ENCODE data around the gene ATP5MC3.

The ATP5MC3 gene

GRCh38 chr2:175181877-175182308, 383 bp upstream of the ATP5MC3 start:
- Mint-ChIP-seq H3K27me3 (ENCODE audit: low read depth) (no peaks in the 10 kb centered on the region), H3K27ac (peak overlapping the region; percentile 89), H3K4me3 (peak overlapping the region; percentile 85), H3K9me3 (peaks cover 10% of the 10 kb centered on the region), H3K4me1 (ENCODE audit: low read depth) (peaks cover 16% of the 10 kb centered on the region), H3K36me3 (ENCODE audit: low read depth) (peaks cover 36% of the 10 kb centered on the region)
- DNase-seq (ENCODE audit: low spot score): no peak

DNA sequence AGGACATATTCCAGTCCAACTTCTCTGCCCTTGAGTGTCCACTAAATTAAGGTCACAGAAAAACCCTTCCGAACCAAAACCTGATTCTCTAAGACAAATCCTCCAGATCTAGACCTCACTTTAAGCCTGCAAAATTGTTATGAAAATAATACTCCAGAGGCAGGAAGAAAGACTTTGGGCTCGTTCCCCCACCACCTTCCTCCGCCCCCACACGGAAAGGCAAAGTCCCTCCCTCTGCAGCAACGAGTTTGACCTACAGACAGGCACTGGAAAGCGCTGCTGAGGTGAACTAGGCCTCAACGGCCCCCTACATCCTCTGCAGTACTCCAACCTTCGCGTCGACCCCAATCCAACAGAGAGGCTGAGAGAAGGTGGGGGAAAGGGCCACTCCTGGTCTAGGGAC, 808 bp downstream of the ATP5MC3 start:
- peak; percentile 62 for DNase-seq (ENCODE audit: low spot score)
- H3K9me3 Mint-ChIP-seq: peaks cover 10% of the 10 kb centered on the region
- peak overlapping the region; percentile 85 for H3K4me3 Mint-ChIP-seq
- no peaks in the 10 kb centered on the region for H3K27me3 Mint-ChIP-seq (ENCODE audit: low read depth)
- H3K27ac Mint-ChIP-seq: peak overlapping the region; percentile 89
- H3K4me1 Mint-ChIP-seq (ENCODE audit: low read depth): peaks cover 21% of the 10 kb centered on the region
- H3K36me3 Mint-ChIP-seq (ENCODE audit: low read depth): peaks cover 43% of the 10 kb centered on the region

DNA sequence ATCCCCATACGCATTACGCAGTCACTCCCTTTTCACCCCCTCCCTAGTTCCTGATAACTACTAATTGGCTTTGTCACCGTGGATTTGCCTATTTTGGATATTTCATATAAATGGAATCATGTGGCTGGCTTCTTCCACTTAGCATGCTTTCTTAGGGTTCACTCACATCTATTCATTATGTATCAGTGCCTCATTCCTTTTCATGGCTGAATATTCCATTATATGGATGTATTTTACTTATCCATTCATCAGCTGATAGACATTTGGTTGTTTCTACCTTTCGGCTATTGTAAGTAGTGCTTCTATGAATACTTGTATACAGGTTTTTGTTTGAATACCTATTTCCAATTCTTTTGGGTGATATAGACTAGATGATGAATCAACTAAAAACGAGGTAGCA, 4.9 kb downstream of the ATP5MC3 start:
- Mint-ChIP-seq H3K36me3 (ENCODE audit: low read depth) (peaks cover 59% of the 10 kb centered on the region), H3K27me3 (ENCODE audit: low read depth) (no peaks in the 10 kb centered on the region), H3K27ac (no peak overlapping the region), H3K9me3 (peaks cover 2% of the 10 kb centered on the region), H3K4me3 (no peak overlapping the region), H3K4me1 (ENCODE audit: low read depth) (peaks cover 28% of the 10 kb centered on the region)
- no peak for DNase-seq (ENCODE audit: low spot score)

GRCh38 chr2:175175896-175176295, 5.6 kb downstream of the ATP5MC3 start:
- Mint-ChIP-seq H3K4me1 (ENCODE audit: low read depth) (peaks cover 33% of the 10 kb centered on the region), H3K27ac (peak overlapping the region; percentile 38), H3K27me3 (ENCODE audit: low read depth) (no peaks in the 10 kb centered on the region), H3K4me3 (no peak overlapping the region), H3K36me3 (ENCODE audit: low read depth) (peaks cover 59% of the 10 kb centered on the region), H3K9me3 (no peaks in the 10 kb centered on the region)
- no peak for DNase-seq (ENCODE audit: low spot score)

DNA sequence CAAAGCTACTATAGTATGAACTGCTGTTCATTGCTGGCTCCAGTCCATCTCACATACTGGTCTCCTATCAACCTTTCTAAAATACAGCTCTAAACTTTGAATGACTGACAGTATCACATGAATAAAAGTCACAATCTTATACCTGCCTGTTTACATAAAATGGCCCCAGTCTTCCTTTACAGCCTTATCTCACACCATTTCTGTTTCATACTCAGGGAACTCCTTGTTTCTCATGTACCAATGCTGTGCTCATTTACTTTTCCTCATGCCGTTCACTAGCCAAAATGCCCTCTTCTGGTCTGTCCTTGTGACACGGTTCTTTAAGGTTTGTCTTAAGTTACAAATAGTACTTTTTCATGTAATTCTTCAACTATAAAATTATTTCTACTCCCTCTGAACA, 6.2 kb downstream of the ATP5MC3 start:
- no peak overlapping the region for H3K4me3 Mint-ChIP-seq
- H3K36me3 Mint-ChIP-seq (ENCODE audit: low read depth): peaks cover 57% of the 10 kb centered on the region
- no peak for DNase-seq (ENCODE audit: low spot score)
- peaks cover 35% of the 10 kb centered on the region for H3K4me1 Mint-ChIP-seq (ENCODE audit: low read depth)
- no peak overlapping the region for H3K27ac Mint-ChIP-seq
- no peaks in the 10 kb centered on the region for H3K27me3 Mint-ChIP-seq (ENCODE audit: low read depth)
- H3K9me3 Mint-ChIP-seq: no peaks in the 10 kb centered on the region

GRCh38 chr2:175170659-175171304, 10.7 kb downstream of the ATP5MC3 start:
- no peak for DNase-seq (ENCODE audit: low spot score)
- peaks cover 30% of the 10 kb centered on the region for H3K36me3 Mint-ChIP-seq (ENCODE audit: low read depth)
- H3K4me3 Mint-ChIP-seq: peak overlapping the region; percentile 13
- no peaks in the 10 kb centered on the region for H3K9me3 Mint-ChIP-seq
- H3K4me1 Mint-ChIP-seq (ENCODE audit: low read depth): peaks cover 49% of the 10 kb centered on the region
- H3K27ac Mint-ChIP-seq: peak overlapping the region; percentile 34
- no peaks in the 10 kb centered on the region for H3K27me3 Mint-ChIP-seq (ENCODE audit: low read depth)

DNA sequence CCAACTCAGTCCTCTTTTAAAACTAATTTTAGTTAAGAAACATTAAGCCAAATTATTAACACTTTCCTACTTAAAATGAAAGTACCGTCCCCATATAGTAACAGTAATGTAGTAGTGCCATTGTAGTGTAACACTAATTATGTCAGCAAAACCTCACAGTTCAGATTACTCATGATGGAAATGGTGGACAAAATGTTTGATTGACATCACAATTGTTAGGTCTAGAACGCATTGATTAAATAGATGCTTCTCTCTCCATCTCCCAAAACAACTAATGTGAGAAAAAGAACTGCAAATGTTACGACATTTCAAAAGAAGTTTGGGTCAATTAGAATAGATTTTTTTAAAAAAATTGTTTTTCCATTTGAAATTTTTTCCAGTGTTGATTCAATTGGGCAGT, 12.3 kb downstream of the ATP5MC3 start:
- H3K4me3 Mint-ChIP-seq: peak overlapping the region; percentile 100
- peaks cover 26% of the 10 kb centered on the region for H3K36me3 Mint-ChIP-seq (ENCODE audit: low read depth)
- H3K9me3 Mint-ChIP-seq: no peaks in the 10 kb centered on the region

DNA sequence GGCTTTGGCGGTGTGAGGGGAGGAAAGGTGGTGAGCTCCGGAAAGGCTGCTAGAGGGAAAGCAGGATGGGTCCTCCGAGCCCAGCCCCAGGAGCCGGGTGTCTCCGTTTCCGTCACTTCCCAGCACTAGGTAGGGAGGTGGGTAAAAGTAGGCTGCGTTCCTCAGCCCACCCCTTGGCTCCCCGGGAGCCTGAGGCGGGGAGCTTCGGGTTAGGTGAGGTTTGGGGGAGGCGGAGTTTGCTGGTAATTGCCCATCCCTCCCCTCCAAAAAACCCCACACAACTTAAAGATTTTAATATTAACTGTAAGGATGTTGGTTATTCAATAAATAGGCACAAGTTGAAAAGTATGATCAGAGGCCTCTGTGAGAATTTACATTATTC, 13.0 kb downstream of the ATP5MC3 start:
- Mint-ChIP-seq H3K27me3 (ENCODE audit: low read depth) (no peaks in the 10 kb centered on the region), H3K36me3 (ENCODE audit: low read depth) (peaks cover 26% of the 10 kb centered on the region), H3K4me1 (ENCODE audit: low read depth) (peaks cover 54% of the 10 kb centered on the region), H3K9me3 (no peaks in the 10 kb centered on the region), H3K27ac (peak overlapping the region; percentile 96), H3K4me3 (peak overlapping the region; percentile 100)
- DNase-seq (ENCODE audit: low spot score): no peak

More for the DNA sequence above, 12.3 kb downstream of the ATP5MC3 start:
- peaks cover 54% of the 10 kb centered on the region for H3K4me1 Mint-ChIP-seq (ENCODE audit: low read depth)
- no peaks in the 10 kb centered on the region for H3K27me3 Mint-ChIP-seq (ENCODE audit: low read depth)
- peak overlapping the region; percentile 59 for H3K27ac Mint-ChIP-seq
- DNase-seq (ENCODE audit: low spot score): no peak

GRCh38 chr2:175167792-175168563, 13.5 kb downstream of the ATP5MC3 start, which contains the start of gene ATF2:
TSS of gene ATF2 (minus strand) at chr2:175168203. CDS start at chr2:175136443, 31,760 bp downstream.
- H3K9me3 Mint-ChIP-seq: no peaks in the 10 kb centered on the region
- H3K27me3 Mint-ChIP-seq (ENCODE audit: low read depth): no peaks in the 10 kb centered on the region
- H3K4me3 Mint-ChIP-seq: peak within 1 kb of the TSS; percentile 100
- H3K36me3 Mint-ChIP-seq (ENCODE audit: low read depth): peaks cover 22% of the 10 kb centered on the region
- peak within 1 kb of the TSS; percentile 96 for H3K27ac Mint-ChIP-seq
- peaks cover 51% of the 10 kb centered on the region for H3K4me1 Mint-ChIP-seq (ENCODE audit: low read depth)
- DNase-seq (ENCODE audit: low spot score): peak; percentile 98

DNA sequence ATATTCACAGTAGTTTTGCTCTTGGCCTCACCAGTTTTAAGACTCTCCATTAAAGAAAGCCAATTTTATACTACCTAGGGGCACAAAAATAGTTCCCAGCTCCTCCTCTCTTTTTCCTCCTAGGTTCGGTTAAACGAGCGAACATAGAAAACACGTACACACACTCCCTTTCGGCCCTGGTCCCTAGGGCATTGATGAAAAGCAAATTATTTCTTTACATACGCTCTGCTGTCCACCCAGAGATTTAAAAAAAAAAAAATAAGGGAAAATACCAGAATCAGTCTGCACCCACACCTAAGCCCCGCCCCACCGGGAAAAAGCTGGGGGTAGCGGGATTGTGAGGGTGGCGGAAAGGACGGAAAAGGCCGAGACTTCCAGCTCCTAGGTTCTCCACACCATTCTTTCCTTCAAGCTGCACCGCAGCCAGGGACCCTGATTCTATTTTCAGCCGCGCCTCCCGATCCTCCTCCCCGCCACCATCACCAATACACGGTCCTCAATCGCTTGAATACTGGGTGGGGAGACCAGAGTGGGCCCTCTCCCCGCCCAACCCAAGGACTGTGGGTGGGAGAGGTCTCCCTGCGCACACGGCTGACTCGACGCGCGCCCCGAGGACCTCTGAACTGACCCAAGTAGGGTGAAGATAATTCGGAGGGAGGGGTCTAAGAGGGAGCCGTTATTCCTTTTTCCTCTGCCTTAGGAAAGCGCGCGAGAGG, 14.3 kb downstream of the ATP5MC3 start:
- Mint-ChIP-seq H3K4me1 (ENCODE audit: low read depth) (peaks cover 49% of the 10 kb centered on the region), H3K9me3 (no peaks in the 10 kb centered on the region), H3K27me3 (ENCODE audit: low read depth) (no peaks in the 10 kb centered on the region), H3K36me3 (ENCODE audit: low read depth) (peaks cover 21% of the 10 kb centered on the region), H3K4me3 (peak overlapping the region; percentile 100), H3K27ac (peak overlapping the region; percentile 96)
- peak; percentile 15 for DNase-seq (ENCODE audit: low spot score)

GRCh38 chr2:175166216-175166824, 15.2 kb downstream of the ATP5MC3 start:
- DNase-seq (ENCODE audit: low spot score): no peak
- Mint-ChIP-seq H3K36me3 (ENCODE audit: low read depth) (peaks cover 15% of the 10 kb centered on the region), H3K27ac (no peak overlapping the region), H3K9me3 (no peaks in the 10 kb centered on the region), H3K4me1 (ENCODE audit: low read depth) (peaks cover 42% of the 10 kb centered on the region), H3K27me3 (ENCODE audit: low read depth) (no peaks in the 10 kb centered on the region), H3K4me3 (peak overlapping the region; percentile 100)

DNA sequence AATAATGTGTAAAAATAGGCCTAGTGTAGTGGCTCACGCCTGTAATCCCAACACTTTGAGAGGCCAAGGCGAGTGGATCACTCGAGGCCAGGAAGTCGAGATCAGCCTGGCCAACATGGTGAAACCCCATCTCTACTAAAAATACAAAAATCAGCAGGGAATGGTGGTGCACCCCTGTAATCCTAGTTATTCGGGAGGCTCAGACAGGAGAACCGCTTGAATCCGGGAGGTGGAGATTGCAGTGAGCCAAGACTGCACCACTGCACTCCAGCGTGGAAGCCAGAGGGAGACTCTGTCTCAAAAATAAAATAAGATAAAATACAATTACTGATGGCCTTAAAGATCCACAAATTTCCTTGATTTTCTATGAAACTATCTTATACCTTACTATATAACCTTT, 17.3 kb downstream of the ATP5MC3 start:
- H3K4me1 Mint-ChIP-seq (ENCODE audit: low read depth): peaks cover 25% of the 10 kb centered on the region
- no peak overlapping the region for H3K27ac Mint-ChIP-seq
- H3K4me3 Mint-ChIP-seq: no peak overlapping the region
- peaks cover 14% of the 10 kb centered on the region for H3K36me3 Mint-ChIP-seq (ENCODE audit: low read depth)
- no peak for DNase-seq (ENCODE audit: low spot score)
- H3K27me3 Mint-ChIP-seq (ENCODE audit: low read depth): no peaks in the 10 kb centered on the region
- no peaks in the 10 kb centered on the region for H3K9me3 Mint-ChIP-seq

- Mint-ChIP-seq H3K4me1 (ENCODE audit: low read depth) (peaks cover 18% of the 10 kb centered on the region), H3K27ac (no peak overlapping the region), H3K36me3 (ENCODE audit: low read depth) (peaks cover 18% of the 10 kb centered on the region), H3K27me3 (ENCODE audit: low read depth) (no peaks in the 10 kb centered on the region), H3K9me3 (no peaks in the 10 kb centered on the region), H3K4me3 (no peak overlapping the region)
- DNase-seq (ENCODE audit: low spot score): no peak
Measured at GRCh38 chr2:175158894-175159293, 22.6 kb downstream of the ATP5MC3 start.
